Stimulated activated CD8-positive, alpha-beta memory T cell treated with anti-CD3 and anti-CD28 coated beads, Interleukin-4, amount 100 ng/mL, for 4 hours (primary cell): ENCODE measurements around the gene EPN3.

Experiments used
- DNase-seq, 2 donors: peaks; one replicate each; pipeline ENCODE4 v3.0.0-alpha.2; 2020; ENCODE audit warnings: low read depth in 2 of 2, low spot score in 1 of 2

Gene EPN3

DNA sequence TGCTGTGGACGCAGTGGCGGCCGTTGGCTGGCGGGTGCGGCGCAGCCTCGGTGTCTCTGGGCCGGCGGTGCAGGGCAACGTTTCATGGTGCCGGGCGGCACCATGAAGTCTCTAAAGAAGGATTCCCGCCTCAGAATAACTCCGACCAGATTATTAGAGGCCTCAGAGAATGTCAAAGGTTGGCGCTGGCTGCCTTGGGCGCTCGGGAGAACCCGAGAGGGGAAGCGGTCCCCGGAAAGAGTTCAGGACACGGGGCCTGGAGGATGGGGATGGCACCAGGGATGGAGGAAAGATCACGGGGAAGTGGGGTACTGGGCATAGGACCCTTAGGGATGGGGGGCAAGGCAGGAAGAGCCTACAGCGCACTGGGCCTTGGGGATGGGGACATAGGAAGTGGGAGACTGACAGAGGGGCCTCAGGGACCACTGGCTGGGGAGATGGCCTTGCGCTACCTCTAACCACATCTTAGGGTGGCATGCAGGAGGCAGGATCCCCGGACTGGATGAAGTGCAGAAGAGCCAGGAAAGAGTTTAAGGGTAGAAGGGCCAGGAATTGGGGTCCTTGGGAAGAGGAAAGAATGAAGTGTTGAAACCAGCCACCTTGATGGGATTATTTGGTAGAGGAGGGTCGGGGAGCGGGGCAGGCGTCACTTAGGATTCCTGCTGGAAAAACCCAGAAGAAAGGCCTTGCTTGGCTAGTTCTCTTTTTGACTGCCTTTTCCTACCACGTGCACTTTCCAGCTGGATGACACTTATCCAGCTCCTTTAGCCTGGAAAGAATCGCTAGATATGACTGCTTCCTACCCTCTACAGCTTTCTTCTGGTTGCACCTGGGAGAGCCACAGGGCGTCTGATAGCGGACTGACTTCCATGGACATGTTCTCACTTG lies 23.7 kb upstream of the EPN3 start:
- no peak for DNase-seq

DNA sequence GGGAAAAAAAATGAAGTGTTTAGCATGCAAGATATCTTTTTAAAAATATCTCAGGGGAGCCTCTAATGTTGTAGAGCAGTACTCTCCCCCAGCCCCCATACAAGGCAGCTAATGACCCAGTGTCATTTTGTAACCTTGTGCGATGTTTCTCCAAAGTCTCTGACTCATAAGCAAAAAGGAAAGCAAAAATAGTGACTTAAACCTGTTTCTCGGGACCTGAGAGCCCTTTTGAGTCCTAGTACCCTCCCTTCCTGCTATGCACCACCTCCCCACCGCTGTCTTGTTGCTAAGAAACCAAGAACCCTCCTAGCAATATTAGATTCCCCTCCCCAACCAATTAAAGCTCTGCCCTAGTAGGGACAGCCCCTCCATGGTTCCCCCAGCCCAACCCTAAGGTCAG lies 21.5 kb upstream of the EPN3 start:
- DNase-seq = no peak

- no peak for DNase-seq
These were observed 19.0 kb upstream of the EPN3 start for GRCh38 chr17:50513495-50513894.

- DNase-seq = no peak
These were observed 18.1 kb upstream of the EPN3 start for GRCh38 chr17:50514388-50514787.

- no peak for DNase-seq
These were observed 17.4 kb upstream of the EPN3 start for GRCh38 chr17:50514936-50515702.

- no peak for DNase-seq
These were observed 15.5 kb upstream of the EPN3 start for GRCh38 chr17:50517011-50517410.

DNA sequence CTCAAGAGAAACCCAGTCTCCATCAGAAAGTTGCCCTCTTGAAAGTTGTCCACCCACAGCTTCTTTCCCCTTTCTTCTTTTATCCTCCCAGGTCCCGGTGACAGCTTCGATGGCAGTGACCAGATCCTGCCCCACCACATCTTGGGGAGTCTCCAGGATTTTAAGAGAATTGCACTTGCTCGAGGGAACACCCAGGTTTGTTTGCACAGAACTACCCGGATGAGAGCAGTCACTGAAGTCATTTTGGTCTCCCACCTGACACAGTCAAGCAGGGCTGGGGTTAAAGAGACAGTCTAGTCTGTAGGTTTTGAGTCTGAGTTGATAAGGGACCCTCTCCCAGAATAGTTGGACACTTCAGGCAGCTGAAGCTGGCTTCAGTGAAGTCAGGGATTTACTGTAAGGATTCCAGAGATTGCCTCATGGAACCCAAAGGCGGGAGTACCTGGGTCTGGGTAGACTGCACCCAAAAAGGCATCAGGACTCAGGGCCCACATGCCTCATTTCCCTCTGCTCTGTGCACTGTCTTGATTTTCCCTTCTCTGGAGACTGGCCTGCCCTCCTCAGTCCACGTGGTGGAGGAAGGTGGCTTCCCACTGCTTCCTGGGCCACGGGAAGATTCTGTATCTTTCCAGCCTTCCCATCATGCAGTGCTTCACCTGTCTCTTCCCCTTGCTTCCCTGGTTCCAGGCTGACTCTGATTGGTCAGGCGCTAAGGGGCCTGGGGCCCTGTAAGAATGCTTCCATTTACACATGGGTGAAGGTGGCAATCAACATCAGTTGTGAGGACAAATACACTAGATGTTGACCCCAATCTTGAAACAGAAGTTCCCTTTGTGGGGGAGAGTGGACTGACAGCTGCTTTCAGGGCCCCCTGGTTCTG lies 14.8 kb upstream of the EPN3 start:
- DNase-seq = no peak

DNA sequence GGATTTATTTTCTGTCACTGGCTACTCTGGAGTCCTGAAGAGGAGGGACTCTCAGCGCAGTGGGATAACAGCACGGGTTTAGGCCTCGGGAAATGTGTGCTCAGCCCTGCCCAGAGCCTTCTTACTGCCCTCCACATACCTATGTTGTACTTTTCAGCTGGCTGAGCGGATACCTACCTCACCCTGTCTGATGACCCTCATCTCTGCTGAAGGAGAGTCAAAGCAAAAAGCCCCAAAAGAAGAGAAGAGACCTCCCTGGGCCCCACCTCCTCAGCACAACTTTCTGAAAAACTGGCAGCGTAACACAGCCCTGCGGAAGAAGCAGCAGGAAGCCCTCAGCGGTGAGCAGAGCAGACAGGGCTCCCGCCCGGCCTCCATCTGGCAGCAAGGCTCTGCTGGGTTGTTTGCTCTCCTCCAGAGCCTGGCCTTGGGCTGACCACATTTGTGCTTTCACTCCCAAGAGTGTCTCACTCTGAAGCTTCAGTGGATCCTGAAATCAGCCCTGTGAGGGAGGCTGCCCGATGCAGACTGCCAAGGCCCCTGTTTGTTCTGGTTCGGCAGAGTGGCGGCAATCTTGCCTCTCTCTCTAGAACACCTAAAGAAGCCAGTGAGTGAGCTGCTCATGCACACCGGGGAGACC lies 14.0 kb upstream of the EPN3 start:
- DNase-seq = no peak

- DNase-seq = no peak
These were observed 13.2 kb upstream of the EPN3 start for GRCh38 chr17:50519141-50519834.

- no peak for DNase-seq
These were observed 12.1 kb upstream of the EPN3 start for GRCh38 chr17:50520483-50520882.

DNA sequence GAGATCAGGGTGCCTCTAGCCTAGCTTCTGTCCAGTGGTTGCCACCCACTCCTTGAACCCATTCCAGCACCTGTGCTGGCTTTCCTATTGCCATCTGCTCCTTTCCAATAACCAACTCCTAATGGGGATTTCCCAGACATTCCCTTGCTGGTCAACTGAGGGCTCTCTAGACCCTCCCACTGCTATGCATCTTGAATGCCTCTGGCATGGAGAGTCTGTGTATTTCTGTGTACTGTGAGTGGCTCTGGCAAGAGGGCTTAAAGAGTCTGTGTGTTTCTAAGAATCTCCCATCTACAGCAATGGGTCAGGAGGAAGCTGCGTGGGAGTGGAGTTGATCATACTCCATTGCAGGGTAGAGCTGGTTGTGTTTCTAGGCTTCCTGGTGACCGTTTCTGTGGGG lies 11.0 kb upstream of the EPN3 start:
- no peak for DNase-seq

DNA sequence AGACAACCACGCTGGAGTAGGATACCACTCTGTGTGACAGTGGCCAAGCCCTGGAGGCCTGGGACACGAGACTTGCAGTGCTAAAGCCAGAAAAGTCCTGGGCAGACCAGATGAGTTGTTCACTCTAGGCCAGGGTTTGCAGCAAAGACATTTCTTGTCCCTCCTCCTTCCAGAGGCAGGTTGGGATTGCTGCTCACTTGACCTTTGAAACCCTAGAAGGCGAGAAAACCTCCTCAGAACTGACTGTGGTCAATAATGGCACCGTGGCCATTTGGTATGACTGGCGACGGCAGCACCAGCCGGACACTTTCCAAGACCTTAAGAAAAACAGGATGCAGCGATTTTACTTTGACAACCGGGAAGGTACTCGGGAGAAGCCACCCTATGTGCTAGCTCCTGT lies 9.8 kb upstream of the EPN3 start:
- DNase-seq = no peak

DNA sequence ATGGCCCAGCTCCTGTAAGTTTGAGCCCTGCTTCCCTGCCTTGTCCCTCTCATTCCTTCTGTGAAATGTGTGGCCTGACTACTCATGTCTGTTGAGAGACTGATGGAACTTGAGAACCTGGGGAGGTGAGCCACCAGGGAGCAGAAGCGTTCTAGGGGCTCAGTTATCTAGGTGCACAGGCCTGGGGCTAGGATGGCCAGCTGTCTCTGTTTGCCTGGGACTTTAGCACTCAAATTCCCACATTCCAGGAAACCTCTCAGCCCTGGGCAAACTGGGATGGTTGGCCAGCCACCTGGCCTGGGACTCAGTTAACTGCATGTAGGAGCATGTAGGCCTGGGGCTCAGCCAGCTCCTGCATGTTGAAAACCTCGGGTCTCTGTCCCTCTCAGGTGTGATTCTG lies 9.3 kb upstream of the EPN3 start:
- no peak for DNase-seq

DNA sequence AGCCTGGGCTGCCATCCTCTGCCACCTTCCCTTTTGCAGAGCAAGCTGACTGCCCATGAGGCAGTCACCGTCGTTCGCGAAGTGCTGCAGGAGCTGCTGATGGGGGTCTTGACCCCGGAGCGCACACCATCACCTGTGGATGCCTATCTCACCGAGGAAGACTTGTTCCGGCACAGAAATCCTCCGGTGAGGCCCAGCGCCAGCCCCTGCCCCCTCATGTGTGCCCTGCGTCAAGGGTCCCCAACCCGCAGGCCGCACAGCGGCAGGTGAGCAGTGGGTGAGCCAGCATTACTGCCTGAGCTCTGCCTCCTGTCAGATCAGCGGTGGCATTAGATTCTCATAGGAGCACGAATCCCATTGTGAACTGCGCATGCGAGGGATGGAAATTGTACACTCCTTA lies 7.7 kb upstream of the EPN3 start:
- no peak for DNase-seq

DNA sequence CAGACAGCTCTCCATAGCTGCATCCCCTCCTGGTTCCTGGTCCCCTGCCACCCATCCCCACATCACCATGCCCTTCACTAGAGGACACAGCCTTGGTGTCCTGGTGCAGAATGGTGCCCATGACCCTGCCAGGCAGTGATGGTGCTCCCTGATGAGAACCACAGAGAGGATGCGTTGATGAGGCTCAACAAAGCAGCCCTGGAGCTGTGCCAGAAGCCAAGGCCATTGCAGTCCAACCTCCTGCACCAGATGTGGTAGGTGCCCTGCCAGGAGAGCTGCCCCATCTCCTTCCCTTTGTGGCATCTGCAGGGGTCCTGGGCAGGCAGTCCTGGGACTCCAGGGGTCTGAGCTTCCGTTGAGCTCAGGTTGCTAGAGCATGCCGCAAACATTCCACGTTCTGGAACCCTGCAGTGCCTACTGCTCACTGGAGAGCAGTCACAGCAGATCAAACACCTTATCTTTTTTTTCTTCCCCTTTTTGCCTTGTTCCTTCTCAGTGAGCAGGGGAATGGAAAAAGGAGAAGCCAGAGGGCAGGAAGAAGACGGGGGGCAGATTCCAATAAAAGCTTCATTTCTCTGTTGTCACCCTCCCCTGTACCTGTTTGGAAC lies 5.3 kb upstream of the EPN3 start:
- DNase-seq = no peak

GRCh38 chr17:50527949-50528474 lies 4.5 kb upstream of the EPN3 start:
- DNase-seq = no peak

- DNase-seq = no peak
These were observed 2.7 kb upstream of the EPN3 start for GRCh38 chr17:50529849-50530248.

- no peak for DNase-seq
These were observed 1.0 kb upstream of the EPN3 start for GRCh38 chr17:50531428-50532025.

- no peak for DNase-seq
These were observed 650 bp downstream of the EPN3 start for GRCh38 chr17:50533185-50533584.
